ENCODE measurements around the gene HPSE2.

DNA sequence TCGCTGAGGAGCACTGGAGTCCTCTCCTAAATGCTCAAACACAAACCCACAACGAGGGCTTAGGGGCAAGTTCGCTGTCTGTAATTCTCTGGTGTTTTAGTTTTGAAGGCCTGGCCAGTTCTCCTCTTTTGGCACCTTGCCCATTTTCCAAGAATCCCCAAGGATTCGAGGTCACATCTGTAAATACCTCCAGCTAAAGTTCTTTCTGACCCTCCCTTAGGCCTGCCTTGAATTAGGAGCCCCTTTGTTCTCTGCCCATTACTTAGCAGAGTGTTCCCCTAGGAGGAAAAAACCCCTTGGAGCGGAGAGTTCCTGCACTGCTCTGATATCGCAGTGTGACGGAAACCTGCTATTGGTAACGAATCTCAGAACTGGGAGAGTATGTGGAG, 819.9 kb downstream of the HPSE2 start:
- TF ChIP-seq, protein P1, sequence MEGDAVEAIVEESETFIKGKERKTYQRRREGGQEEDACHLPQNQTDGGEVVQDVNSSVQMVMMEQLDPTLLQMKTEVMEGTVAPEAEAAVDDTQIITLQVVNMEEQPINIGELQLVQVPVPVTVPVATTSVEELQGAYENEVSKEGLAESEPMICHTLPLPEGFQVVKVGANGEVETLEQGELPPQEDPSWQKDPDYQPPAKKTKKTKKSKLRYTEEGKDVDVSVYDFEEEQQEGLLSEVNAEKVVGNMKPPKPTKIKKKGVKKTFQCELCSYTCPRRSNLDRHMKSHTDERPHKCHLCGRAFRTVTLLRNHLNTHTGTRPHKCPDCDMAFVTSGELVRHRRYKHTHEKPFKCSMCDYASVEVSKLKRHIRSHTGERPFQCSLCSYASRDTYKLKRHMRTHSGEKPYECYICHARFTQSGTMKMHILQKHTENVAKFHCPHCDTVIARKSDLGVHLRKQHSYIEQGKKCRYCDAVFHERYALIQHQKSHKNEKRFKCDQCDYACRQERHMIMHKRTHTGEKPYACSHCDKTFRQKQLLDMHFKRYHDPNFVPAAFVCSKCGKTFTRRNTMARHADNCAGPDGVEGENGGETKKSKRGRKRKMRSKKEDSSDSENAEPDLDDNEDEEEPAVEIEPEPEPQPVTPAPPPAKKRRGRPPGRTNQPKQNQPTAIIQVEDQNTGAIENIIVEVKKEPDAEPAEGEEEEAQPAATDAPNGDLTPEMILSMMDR (IDR thresholded peaks at IDR 0.05) = no peak
- TF ChIP-seq POLR2A (IDR thresholded peaks at IDR 0.05) = no peak
